Measurements from ENCODE around the gene STOX2.

GRCh38 chr4:184021389-184021788 is 116.3 kb downstream of the STOX2 start:
- TF ChIP-seq CTCF (IDR thresholded peaks at IDR 0.05) (no peak), EZH2 (IDR thresholded peaks at IDR 0.05) (no peak)

Measured in neural progenitor cell (in vitro differentiated cells).